GM19463 (cell line): Measurements from ENCODE around the gene AQP6.
A peak's percentile ranks its signal among the peaks of the same experiment; 100 is the strongest.
"Not testable (repeated sequence)": the region's sequence is repeated elsewhere in the genome, so short reads cannot be mapped to it uniquely, and the experiment has no call there.

Experiments
- ATAC-seq: cut with Tn5 transposase; IDR thresholded peaks from one replicate; pipeline ENCODE4 v1.9.1; 2021; ENCODE audit warnings: mild to moderate bottlenecking, moderate library complexity; ENCODE audit not compliant: unreplicated experiment

Gene AQP6

GRCh38 chr12:49987625-49988303 is 15.0 kb downstream of the AQP6 start:
- no peak for ATAC-seq

DNA sequence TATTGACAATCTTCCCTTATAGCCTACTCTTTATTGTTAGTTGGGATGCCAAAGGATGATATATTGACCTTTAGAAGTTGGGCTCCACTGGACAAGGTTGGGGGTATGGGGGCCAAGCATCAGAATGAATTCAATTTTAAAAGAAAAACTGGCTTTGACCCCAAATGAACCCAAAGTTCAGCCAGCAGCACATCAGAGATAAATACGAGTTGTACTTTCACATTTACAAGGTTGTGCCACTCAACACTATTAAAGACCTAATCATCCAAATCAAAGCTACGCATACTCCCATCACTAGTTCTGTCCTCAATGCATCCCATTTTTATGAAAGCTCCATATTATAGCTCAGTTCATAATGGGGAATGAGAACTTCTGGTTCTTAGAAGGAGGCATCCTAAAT is 16.7 kb downstream of the AQP6 start:
- not testable (repeated sequence) for ATAC-seq

GRCh38 chr12:49990273-49990672 is 17.5 kb downstream of the AQP6 start:
- no peak for ATAC-seq

DNA sequence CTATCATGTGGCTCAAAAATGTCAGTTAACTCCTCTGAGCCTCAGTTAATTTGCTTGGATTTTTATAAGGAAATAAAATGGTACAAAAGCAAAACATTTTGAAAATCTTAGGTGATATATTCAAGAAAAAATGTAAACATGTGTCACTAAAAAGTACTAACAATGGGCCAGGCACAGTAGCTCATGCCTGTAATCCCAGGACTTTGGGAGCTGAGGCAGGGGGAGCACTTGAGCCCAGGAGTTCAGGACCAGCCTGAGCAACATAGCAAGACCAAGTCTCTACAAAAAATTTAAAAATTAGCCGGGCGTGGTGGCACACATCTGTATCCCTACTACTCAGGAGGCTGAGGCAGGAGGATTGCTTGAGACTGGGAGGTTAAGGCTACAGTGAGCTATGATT is 25.7 kb downstream of the AQP6 start:
- ATAC-seq, result no peak

- ATAC-seq, result no peak
These were observed 30.8 kb downstream of the AQP6 start for GRCh38 chr12:50003595-50003994.

- ATAC-seq, result no peak
These were observed 31.9 kb downstream of the AQP6 start for GRCh38 chr12:50004696-50005095.

GRCh38 chr12:50005175-50005574 is 32.4 kb downstream of the AQP6 start:
- ATAC-seq, result no peak

DNA sequence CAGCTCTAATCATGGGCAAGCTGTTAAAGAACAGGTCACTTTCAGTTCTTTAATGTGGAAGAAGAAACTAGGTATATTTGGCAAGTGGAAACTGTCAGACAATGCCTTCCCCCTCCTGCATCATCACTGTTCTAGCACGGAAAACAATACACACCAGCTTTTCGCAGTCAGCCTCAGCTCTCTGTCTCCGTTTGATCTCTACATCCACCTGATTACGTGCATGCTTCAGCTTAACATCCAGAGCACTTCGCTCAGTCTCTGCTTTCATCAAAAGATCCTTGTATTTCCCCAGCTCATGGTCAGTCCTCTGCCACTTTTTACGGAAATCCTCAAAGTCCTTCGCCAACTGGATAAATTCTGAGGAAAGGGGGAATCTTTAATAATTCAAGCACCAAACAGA is 33.5 kb downstream of the AQP6 start:
- no peak for ATAC-seq

GRCh38 chr12:50006754-50007442 is 34.2 kb downstream of the AQP6 start:
- ATAC-seq, result no peak

DNA sequence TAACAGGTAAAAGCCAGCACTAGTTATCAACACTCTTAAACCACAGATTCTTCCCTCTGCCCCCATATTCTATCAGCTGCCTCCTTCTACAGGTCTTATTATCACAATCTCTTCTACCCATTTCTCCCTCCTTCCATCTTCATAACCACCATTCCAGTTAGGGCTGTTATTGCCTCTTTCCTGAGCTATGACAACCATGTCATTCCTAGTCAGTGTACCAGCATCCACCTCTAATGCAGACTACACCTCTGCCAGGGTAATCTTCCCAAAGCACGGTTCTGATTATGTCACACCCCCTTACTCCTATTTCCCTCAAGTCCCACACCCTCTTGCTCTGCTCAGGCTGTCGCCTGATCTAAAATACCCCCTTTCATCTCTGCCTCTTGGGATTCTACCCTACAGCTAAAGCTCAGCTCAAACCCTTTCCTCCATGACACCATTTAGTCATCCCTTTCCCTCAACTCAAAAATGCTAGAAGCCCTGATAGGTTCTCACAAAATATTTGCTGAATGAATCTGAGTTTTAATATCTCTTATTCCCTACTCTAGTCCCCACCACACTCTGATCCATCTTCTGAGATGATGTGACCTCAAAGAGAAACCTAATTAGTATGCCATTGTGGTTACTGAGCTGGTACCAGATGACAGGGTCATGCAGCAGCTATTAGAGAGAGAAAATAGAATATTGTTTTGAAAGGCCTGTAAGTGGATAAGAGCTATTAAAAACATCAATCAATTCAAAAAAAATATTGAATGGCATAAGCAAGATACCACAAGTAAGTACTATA is 40.8 kb downstream of the AQP6 start:
- peak; percentile 47 for ATAC-seq

- ATAC-seq, result no peak
These were observed 41.6 kb downstream of the AQP6 start for GRCh38 chr12:50014342-50014741.

DNA sequence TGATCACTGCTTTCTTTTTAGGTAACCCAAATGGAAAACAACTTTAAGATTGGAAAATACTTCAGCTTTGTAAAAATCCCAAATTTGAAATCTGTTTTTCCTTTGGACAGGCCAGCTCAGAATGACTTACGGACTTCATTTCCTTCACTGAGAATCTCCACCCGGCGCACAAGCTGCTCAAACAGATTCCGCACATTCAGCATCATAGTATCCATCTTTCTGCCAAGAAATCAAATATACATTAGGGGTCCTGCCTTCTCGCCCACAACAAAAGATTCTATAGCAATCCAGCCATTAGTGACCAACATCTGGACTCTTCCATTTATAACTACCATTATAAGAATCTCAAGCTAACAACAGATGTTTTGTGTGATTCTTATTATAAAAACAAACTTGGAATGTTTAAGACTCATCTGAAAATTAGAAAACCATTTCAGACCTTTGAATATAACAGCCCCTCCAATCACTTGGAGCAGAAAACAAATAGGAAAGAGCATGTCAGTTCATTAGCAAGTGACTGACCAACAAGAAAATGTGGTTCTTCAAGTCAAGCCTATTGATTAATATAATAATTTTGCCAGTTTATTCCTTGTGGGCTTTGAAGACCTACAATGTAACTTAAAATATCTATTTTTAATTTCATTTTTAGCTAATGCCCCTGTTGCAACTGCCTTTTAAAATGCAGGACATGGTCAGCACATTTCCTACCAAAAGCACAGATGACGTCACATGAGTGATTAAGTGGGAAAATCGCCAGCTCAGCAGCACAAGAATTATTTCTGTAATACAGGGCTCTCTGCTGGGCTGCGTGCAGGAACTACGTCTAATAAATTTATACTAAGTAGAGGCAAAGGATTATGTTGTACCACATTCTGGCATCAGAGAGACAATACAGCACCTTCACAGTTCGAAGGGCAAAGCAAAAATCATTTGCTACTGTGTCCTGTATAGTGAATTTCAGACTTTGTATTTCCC is 44.0 kb downstream of the AQP6 start:
- no peak for ATAC-seq

- ATAC-seq, result no peak
These were observed 44.9 kb downstream of the AQP6 start for GRCh38 chr12:50017641-50018040.

- no peak for ATAC-seq
These were observed 45.4 kb downstream of the AQP6 start for GRCh38 chr12:50018154-50018553.

GRCh38 chr12:50018968-50019367 is 46.2 kb downstream of the AQP6 start:
- no peak for ATAC-seq

DNA sequence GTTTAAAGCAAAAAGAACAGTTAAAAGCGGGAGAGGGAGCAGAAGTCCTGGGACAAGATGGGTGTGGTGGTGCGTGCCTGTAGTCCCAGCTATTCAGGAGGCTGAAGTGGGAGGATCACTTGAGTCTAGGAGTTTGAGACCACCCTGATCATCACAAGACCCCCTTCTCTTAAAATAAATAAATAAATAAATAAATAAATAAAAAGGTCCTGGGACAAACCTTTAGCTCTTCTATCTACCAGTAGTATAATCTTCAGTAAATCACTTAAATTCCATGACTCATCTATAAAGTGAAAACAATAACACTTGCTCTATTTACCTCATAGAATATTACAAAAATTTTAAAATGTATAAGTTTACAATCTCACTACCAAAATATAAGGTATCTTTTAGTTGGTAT is 46.8 kb downstream of the AQP6 start:
- ATAC-seq, result no peak

- ATAC-seq, result no peak
These were observed 48.3 kb downstream of the AQP6 start for GRCh38 chr12:50021031-50021430.

DNA sequence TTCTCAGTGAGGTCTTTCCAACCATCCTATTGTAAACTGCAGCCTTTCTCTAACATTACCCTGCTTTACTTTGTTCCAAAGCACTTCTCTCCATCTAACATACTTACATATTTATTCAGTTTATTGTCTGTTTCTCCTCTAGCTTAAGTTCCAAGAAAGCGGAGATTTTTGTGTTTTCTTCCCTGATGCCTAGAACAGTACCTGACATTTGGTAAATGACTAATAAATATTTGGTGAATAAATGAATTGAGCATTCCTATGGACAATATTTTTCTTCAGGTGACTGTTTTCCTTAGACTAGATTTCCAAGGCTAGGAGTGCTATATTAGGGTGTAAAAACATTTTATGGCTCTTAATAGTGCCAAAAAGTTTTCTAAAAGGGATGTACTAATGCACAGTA is 50.2 kb downstream of the AQP6 start:
- no peak for ATAC-seq

DNA sequence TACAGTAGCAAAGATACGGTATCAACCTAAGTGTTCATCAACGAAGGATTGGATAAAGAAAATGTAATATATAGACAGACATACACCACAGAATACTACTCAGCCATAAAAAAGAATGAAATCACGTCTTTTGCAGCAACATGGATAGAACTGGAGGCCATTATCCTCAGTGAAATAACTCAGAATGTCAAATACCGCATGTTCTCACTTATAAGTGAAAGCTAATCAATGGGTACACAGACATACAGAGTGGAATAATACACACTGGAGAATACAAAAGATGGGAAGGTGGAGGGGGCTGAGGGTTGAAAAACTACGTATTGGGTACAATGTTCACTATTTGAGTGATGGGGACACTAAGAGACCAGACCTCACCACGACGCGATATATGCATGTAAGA is 51.5 kb downstream of the AQP6 start:
- no peak for ATAC-seq

GRCh38 chr12:50024805-50025186 is 52.0 kb downstream of the AQP6 start:
- no peak for ATAC-seq
